ENCODE measurements around the gene ARHGDIB.

ARHGDIB gene

GRCh38 chr12:14900521-14901227, 60.7 kb downstream of the ARHGDIB start:
- DNase-seq (ENCODE audit: low read depth in 3 of 3) = no peak

- DNase-seq (ENCODE audit: low read depth in 3 of 3) = no peak
Observed at GRCh38 chr12:14896521-14897169, 64.8 kb downstream of the ARHGDIB start.

GRCh38 chr12:14893506-14894250, 67.7 kb downstream of the ARHGDIB start:
- DNase-seq (ENCODE audit: low read depth in 3 of 3) = no peak

- DNase-seq (ENCODE audit: low read depth in 3 of 3) = no peak
Observed at GRCh38 chr12:14892726-14893505, 68.5 kb downstream of the ARHGDIB start.
